Stimulated activated CD4-positive, alpha-beta T cell treated with anti-CD3 and anti-CD28 coated beads, Interleukin-4, amount 100 ng/mL, for 24 hours (primary cell): ENCODE results near the gene DPP7.
"Not testable (repeated sequence)": the region's sequence is repeated elsewhere in the genome, so short reads cannot be mapped to it uniquely, and the experiment has no call there.

Experiments
- DNase-seq: peaks from one replicate; pipeline ENCODE4 v3.0.0-alpha.2; 2020

The DPP7 gene

GRCh38 chr9:137128158-137128861 lies 13.8 kb upstream of the DPP7 start:
- DNase-seq: peak; percentile 29

GRCh38 chr9:137127301-137128157 lies 13.0 kb upstream of the DPP7 start:
- DNase-seq: peak; percentile 32

GRCh38 chr9:137126786-137127185 lies 12.3 kb upstream of the DPP7 start:
- DNase-seq: no peak

- DNase-seq: not testable (repeated sequence)
Measured at GRCh38 chr9:137123952-137124462, 9.5 kb upstream of the DPP7 start.

- DNase-seq: no peak
Measured at GRCh38 chr9:137123468-137123837, 8.9 kb upstream of the DPP7 start.

GRCh38 chr9:137122796-137123467 lies 8.4 kb upstream of the DPP7 start:
- DNase-seq: not testable (repeated sequence)

- DNase-seq: not testable (repeated sequence)
Measured at GRCh38 chr9:137121927-137122795, 7.6 kb upstream of the DPP7 start.

- not testable (repeated sequence) for DNase-seq
Measured at GRCh38 chr9:137118092-137118603, 3.6 kb upstream of the DPP7 start.

GRCh38 chr9:137117269-137117731 lies 2.8 kb upstream of the DPP7 start:
- DNase-seq: no peak

GRCh38 chr9:137116728-137117127 lies 2.2 kb upstream of the DPP7 start:
- DNase-seq: no peak

- no peak for DNase-seq
Measured at GRCh38 chr9:137116027-137116507, 1.5 kb upstream of the DPP7 start.

GRCh38 chr9:137115394-137116026 lies 977 bp upstream of the DPP7 start:
- DNase-seq: no peak

- no peak for DNase-seq
Measured at GRCh38 chr9:137114220-137114612, 317 bp downstream of the DPP7 start.

- DNase-seq: peak; percentile 26
Measured at GRCh38 chr9:137113385-137114159, 961 bp downstream of the DPP7 start.

GRCh38 chr9:137112564-137113384 lies 1.8 kb downstream of the DPP7 start:
- no peak for DNase-seq

GRCh38 chr9:137111788-137112563 lies 2.6 kb downstream of the DPP7 start:
- no peak for DNase-seq

- no peak for DNase-seq
Measured at GRCh38 chr9:137110911-137111787, 3.4 kb downstream of the DPP7 start.
